Measurements from ENCODE around the gene TTC34. TPM values are rescaled to one million over a fixed set of nuclear protein-coding genes. Genes with fewer than 3 reads are reported as not detected.

The TTC34 gene
- polyA plus RNA-seq, 3 donors, result 0.03 to 1.00 TPM; not detected in 1

- no peak for DNase-seq
- H3K4me1 ChIP-seq (ENCODE audit: control insufficient read depth in 1 of 2, insufficient read depth in 2 of 2, low read length in 2 of 2), result no peaks in the 10 kb centered on the region
- Mint-ChIP-seq H3K27me3 (ENCODE audit: low read depth in 3 of 3) (peaks cover 4 to 7% (median 6%) of the 10 kb centered on the region in 3 donors), H3K27ac (no peak overlapping the region), H3K4me1 (no peaks in the 10 kb centered on the region), H3K36me3 (no peaks in the 10 kb centered on the region), H3K4me3 (no peak overlapping the region), H3K9me3 (peaks cover 6 to 20% (median 15%) of the 10 kb centered on the region in 7 donors)
- no peaks in the 10 kb centered on the region for H3K36me3 ChIP-seq (replicated peaks in 1 of 2; ENCODE audit: control insufficient read depth in 1 of 2, insufficient read depth in 2 of 2, low read length in 2 of 2)
- intact Hi-C loops (cut with micrococcal nuclease), result no loop called here
- H3K79me2 ChIP-seq (ENCODE audit: insufficient read depth, low read length), result no peaks in the 10 kb centered on the region
- no peak overlapping the region for H2AFZ ChIP-seq (ENCODE audit: insufficient read depth, low read depth, low read length, poor library complexity, severe bottlenecking)
- no peak overlapping the region for H3K4me3 ChIP-seq (replicated peaks in 1 of 3; ENCODE audit: low read depth in 2 of 3, low read length in 3 of 3)
- no peak overlapping the region for H3K9ac ChIP-seq (ENCODE audit: insufficient read depth, low read length, poor library complexity, severe bottlenecking)
- H3K4me2 ChIP-seq (replicated peaks; ENCODE audit: extremely low read depth, low read length, poor library complexity, severe bottlenecking), result no peak overlapping the region
- H3K9me3 ChIP-seq (replicated peaks in 1 of 2; ENCODE audit: control insufficient read depth in 1 of 2, insufficient read depth in 1 of 2, low read length in 2 of 2), result peaks cover 9 to 27% of the 10 kb centered on the region in 2 donors
- H3K27ac ChIP-seq (ENCODE audit: low read depth in 1 of 2, low read length in 2 of 2), result no peak overlapping the region
- no peaks in the 10 kb centered on the region for H4K20me1 ChIP-seq (ENCODE audit: insufficient read depth, low read length)
- no peaks in the 10 kb centered on the region for H3K27me3 ChIP-seq (ENCODE audit: control insufficient read depth in 2 of 2, insufficient read depth in 2 of 2, low read length in 2 of 2)
- TF ChIP-seq CTCF (IDR thresholded peaks at IDR 0.05), result no peak
These were observed 23.5 kb upstream of the TTC34 start for GRCh38 chr1:2824999-2825398.

GRCh38 chr1:2823921-2824610, 22.6 kb upstream of the TTC34 start:
- no peaks in the 10 kb centered on the region for H3K36me3 Mint-ChIP-seq
- H2AFZ ChIP-seq (ENCODE audit: insufficient read depth, low read depth, low read length, poor library complexity, severe bottlenecking), result no peak overlapping the region
- H3K36me3 ChIP-seq (replicated peaks in 1 of 2; ENCODE audit: control insufficient read depth in 1 of 2, insufficient read depth in 2 of 2, low read length in 2 of 2), result no peaks in the 10 kb centered on the region
- 30% methylated on average over 18 of the region's 22 CpGs for WGBS (ENCODE audit: insufficient coverage)
- H3K27me3 ChIP-seq (ENCODE audit: control insufficient read depth in 2 of 2, insufficient read depth in 2 of 2, low read length in 2 of 2), result no peaks in the 10 kb centered on the region
- H3K4me1 ChIP-seq (ENCODE audit: control insufficient read depth in 1 of 2, insufficient read depth in 2 of 2, low read length in 2 of 2), result no peaks in the 10 kb centered on the region
- intact Hi-C loops (cut with micrococcal nuclease), result no loop called here
- no peak overlapping the region for H3K9ac ChIP-seq (ENCODE audit: insufficient read depth, low read length, poor library complexity, severe bottlenecking)
- no peaks in the 10 kb centered on the region for H4K20me1 ChIP-seq (ENCODE audit: insufficient read depth, low read length)
- no peak overlapping the region for H3K27ac ChIP-seq (ENCODE audit: low read depth in 1 of 2, low read length in 2 of 2)
- H3K4me3 ChIP-seq (replicated peaks in 1 of 3; ENCODE audit: low read depth in 2 of 3, low read length in 3 of 3), result no peak overlapping the region
- no peak overlapping the region for H3K4me2 ChIP-seq (replicated peaks; ENCODE audit: extremely low read depth, low read length, poor library complexity, severe bottlenecking)
- no peaks in the 10 kb centered on the region for H3K79me2 ChIP-seq (ENCODE audit: insufficient read depth, low read length)
- peaks cover 4 to 11% (median 7%) of the 10 kb centered on the region in 3 donors for H3K27me3 Mint-ChIP-seq (ENCODE audit: low read depth in 3 of 3)
- H3K4me3 Mint-ChIP-seq, result no peak overlapping the region
- H3K27ac Mint-ChIP-seq, result no peak overlapping the region
- peaks cover 6 to 20% (median 15%) of the 10 kb centered on the region in 7 donors for H3K9me3 Mint-ChIP-seq
- H3K9me3 ChIP-seq (replicated peaks in 1 of 2; ENCODE audit: control insufficient read depth in 1 of 2, insufficient read depth in 1 of 2, low read length in 2 of 2), result peaks cover 9 to 27% of the 10 kb centered on the region in 2 donors
- no peak for TF ChIP-seq CTCF (IDR thresholded peaks at IDR 0.05)
- H3K4me1 Mint-ChIP-seq, result no peaks in the 10 kb centered on the region
- DNase-seq, result no peak
